Kidney (tissue), 14 donors: ENCODE results near the gene FBXL7. TPM values are rescaled to one million over a fixed set of nuclear protein-coding genes. Genes with fewer than 3 reads are reported as not detected.

Experiments used
- DNase-seq, 5 donors: peaks; one replicate each; pipeline ENCODE4 v3.0.0-alpha.2; 2013 to 2020
- FAIRE-seq: peaks from 2 replicates; lab custom pipeline; 2012; peaks lifted over from hg19 to GRCh38; lab: Jason Lieb, UNC
- H3K27ac ChIP-seq, 2 donors: one replicate each; pipeline ENCODE4 v1.7.0; 2013; ENCODE audit warnings: low read depth in 2 of 2, low read length in 2 of 2, inconsistent platforms in 1 of 2
- H3K27me3 ChIP-seq: one replicate; pipeline ENCODE4 v1.7.1; 2013; ENCODE audit warnings: low read length, inconsistent platforms; ENCODE audit not compliant: control insufficient read depth, insufficient read depth
- H3K36me3 ChIP-seq, 3 donors: one replicate each; pipeline versions ENCODE4 v1.7.0 to v1.7.1; 2013; ENCODE audit warnings: low read length in 3 of 3, control low read depth in 1 of 3, inconsistent platforms in 1 of 3; ENCODE audit not compliant: insufficient read depth in 3 of 3, control insufficient read depth in 2 of 3
- H3K4me1 ChIP-seq, 3 donors: one replicate each; pipeline versions ENCODE4 v1.7.0 to v1.7.1; 2013; ENCODE audit warnings: low read length in 3 of 3, inconsistent platforms in 1 of 3, low read depth in 1 of 3; ENCODE audit not compliant: control insufficient read depth in 2 of 3, insufficient read depth in 2 of 3
- H3K4me3 ChIP-seq, 3 donors: one replicate each; pipeline versions ENCODE4 v1.7.0 to v1.8.1; 2013; ENCODE audit warnings: low read length in 3 of 3, control low read depth in 1 of 3, inconsistent platforms in 1 of 3
- H3K9ac ChIP-seq, 3 donors: one replicate each; pipeline versions ENCODE4 v1.7.0 to v1.7.1; 2013; ENCODE audit warnings: low read length in 3 of 3, control low read depth in 1 of 3, inconsistent platforms in 1 of 3
- H3K9me3 ChIP-seq, 3 donors: one replicate each; pipeline versions ENCODE4 v1.7.0 to v1.7.1; 2013; ENCODE audit warnings: low read length in 3 of 3, control low read depth in 1 of 3, inconsistent platforms in 1 of 3; ENCODE audit not compliant: control insufficient read depth in 2 of 3, insufficient read depth in 1 of 3
- CTCF ChIP-seq: IDR thresholded peaks from 3 replicates; pipeline ENCODE4 v1.5.1; 2012; ENCODE audit warnings: mild to moderate bottlenecking, moderate library complexity, borderline replicate concordance; ENCODE audit not compliant: insufficient read depth; ENCODE audit errors: extremely low read depth
- intact Hi-C: fragments of 100-400 bp; cut with DNase I; formaldehyde crosslinking; loops from one replicate; pipeline ENCODE4 v1.11.1; 2022
- polyA plus RNA-seq: library from polyadenylated mRNA; stranded (reverse); fragments of 350-450 nt; fragmentation: Illumina TruSeq; extraction: RNeasy Lipid Tissue Mini Kit (QIAGEN cat#74804); gene quantifications from one replicate; pipeline ENCODE4 v1.2.3, GENCODE V29; 2014; ENCODE audit warnings: low read depth, low replicate concordance; ENCODE audit not compliant: insufficient read depth
- total RNA-seq: library from RNA; stranded (reverse); fragmentation: NEBNext Ultra II Directional; extraction: Animal tissue kit (Norgen Biotek cat#: 25700); gene quantifications from one replicate; pipeline ENCODE4 v1.2.1, GENCODE V29; 2021
- donor health status: control.
- donor health status: control.
- donor health status: control.
- donor health status: control.
- donor health status: control.
- donor health status: DM: yes; HTN: yes; CAD: no.
- donor health status: Normal renal cell carcinoma (clear cell type).

FBXL7 gene
- total and polyA plus RNA-seq, 2 donors from 2014 or later: 3.9 to 6.1 TPM

GRCh38 chr5:15956622-15957021 lies 456.6 kb downstream of the FBXL7 start:
- Histone ChIP-seq H3K36me3 (no peaks in the 10 kb centered on the region), H3K9me3 (no peaks in the 10 kb centered on the region), H3K4me1 (no peaks in the 10 kb centered on the region), H3K27ac (no peak overlapping the region), H3K27me3 (no peaks in the 10 kb centered on the region), H3K4me3 (no peak overlapping the region), H3K9ac (no peak overlapping the region)
- TF ChIP-seq CTCF: no peak
- DNase-seq: no peak
- no peak for FAIRE-seq
- intact Hi-C loops: no loop called here

- TF ChIP-seq CTCF: no peak
- no peak for FAIRE-seq
- DNase-seq: no peak
Observed at GRCh38 chr5:15957124-15957523, 457.1 kb downstream of the FBXL7 start.

GRCh38 chr5:15959370-15960164 lies 459.6 kb downstream of the FBXL7 start:
- FAIRE-seq (no peak), DNase-seq (peak in 2 of 5 donors; percentile 41 to 87)
- no peak overlapping the region for H3K27ac ChIP-seq
- no peak overlapping the region for H3K4me3 ChIP-seq
- no peaks in the 10 kb centered on the region for H3K9me3 ChIP-seq
- no peak overlapping the region for H3K9ac ChIP-seq
- no peaks in the 10 kb centered on the region for H3K27me3 ChIP-seq
- no peaks in the 10 kb centered on the region for H3K4me1 ChIP-seq
- no peak for TF ChIP-seq CTCF
- intact Hi-C loops: no loop called here
- no peaks in the 10 kb centered on the region for H3K36me3 ChIP-seq

More at GRCh38 chr5:15957124-15957523, 457.1 kb downstream of the FBXL7 start:
- H3K27me3 ChIP-seq: no peaks in the 10 kb centered on the region
- H3K36me3 ChIP-seq: no peaks in the 10 kb centered on the region
- no peak overlapping the region for H3K4me3 ChIP-seq
- H3K4me1 ChIP-seq: no peaks in the 10 kb centered on the region
- H3K27ac ChIP-seq: no peak overlapping the region
- intact Hi-C loops: no loop called here
- H3K9ac ChIP-seq: no peak overlapping the region
- H3K9me3 ChIP-seq: no peaks in the 10 kb centered on the region
